ENCODE data around the gene NANOG.

- TF ChIP-seq EZH2 (IDR thresholded peaks at IDR 0.05; ENCODE audit: low read depth) (no peak), CTCF (conservative IDR thresholded peaks at IDR 0.05) (no peak)
These were observed 8.6 kb downstream of the NANOG start for GRCh38 chr12:7797698-7798398.

All from PC-9 (cell line).